Mesenchymal stem cell (in vitro differentiated cells and primary cell): ENCODE data around the gene TMEM185A.
"Not testable (repeated sequence)": the region's sequence is repeated elsewhere in the genome, so short reads cannot be mapped to it uniquely, and the experiment has no call there.

ENCODE experiments used
- DNase-seq: peaks from one replicate; pipeline ENCODE4 v3.0.0-alpha.2; 2013
- H2AFZ ChIP-seq: one replicate; pipeline ENCODE4 v1.6.1; 2013; ENCODE audit warnings: low read depth, mild to moderate bottlenecking, control low read depth, inconsistent platforms, low read length, moderate library complexity
- H2AK5ac ChIP-seq: 2 replicates; pipeline ENCODE4 v1.6.1; 2013; ENCODE audit warnings: low read length, moderate library complexity, mild to moderate bottlenecking, inconsistent platforms; ENCODE audit not compliant: severe bottlenecking
- H2BK120ac ChIP-seq: one replicate; pipeline ENCODE4 v1.6.1; 2013; ENCODE audit warnings: low read depth, mild to moderate bottlenecking, inconsistent platforms, low read length, moderate library complexity
- H2BK12ac ChIP-seq, 2 experiments: one replicate each; pipeline ENCODE4 v1.6.1; 2013; ENCODE audit warnings: inconsistent platforms in 2 of 2, low read length in 2 of 2, mild to moderate bottlenecking in 2 of 2, moderate library complexity in 2 of 2, control low read depth in 1 of 2
- H2BK15ac ChIP-seq: one replicate; pipeline ENCODE4 v1.6.1; 2013; ENCODE audit warnings: mild to moderate bottlenecking, low read depth, inconsistent platforms; ENCODE audit not compliant: poor library complexity, severe bottlenecking
- H2BK5ac ChIP-seq: 2 replicates; pipeline ENCODE4 v1.6.1; 2013; ENCODE audit warnings: low read depth, mild to moderate bottlenecking, low read length, control low read depth, inconsistent platforms; ENCODE audit not compliant: poor library complexity, severe bottlenecking
- H3K14ac ChIP-seq, 2 experiments: one replicate each; pipeline ENCODE4 v1.6.1; 2013; ENCODE audit warnings: inconsistent platforms in 2 of 2, low read length in 2 of 2, control low read depth in 1 of 2, mild to moderate bottlenecking in 1 of 2, moderate library complexity in 1 of 2
- H3K18ac ChIP-seq, 2 experiments: one replicate each; pipeline ENCODE4 v1.6.1; 2013; ENCODE audit warnings: inconsistent platforms in 2 of 2, low read length in 2 of 2, control low read depth in 1 of 2, low read depth in 1 of 2, mild to moderate bottlenecking in 1 of 2
- H3K23ac ChIP-seq, 2 experiments: one replicate each; pipeline ENCODE4 v1.6.1; 2013; ENCODE audit warnings: inconsistent platforms in 2 of 2, low read length in 2 of 2, mild to moderate bottlenecking in 2 of 2, moderate library complexity in 2 of 2, control low read depth in 1 of 2
- H3K27ac ChIP-seq: 2 replicates; pipeline ENCODE4 v1.5.1; 2013; ENCODE audit warnings: mild to moderate bottlenecking, moderate library complexity, low read length, control low read depth, inconsistent platforms; ENCODE audit not compliant: poor library complexity, severe bottlenecking
- H3K27me3 ChIP-seq, 2 experiments: 2 replicates each; pipeline versions ENCODE4 v1.6.1 to v1.7.0; 2013; ENCODE audit warnings: low read length in 2 of 2, mild to moderate bottlenecking in 2 of 2, moderate library complexity in 2 of 2, control low read depth in 1 of 2, inconsistent platforms in 1 of 2; ENCODE audit not compliant: control insufficient read depth in 1 of 2, insufficient read depth in 1 of 2
- H3K36me3 ChIP-seq, 2 experiments: 2 replicates each; pipeline versions ENCODE4 v1.6.1 to v1.7.0; 2013; ENCODE audit warnings: low read length in 2 of 2, control low read depth in 1 of 2, inconsistent platforms in 1 of 2, low read depth in 1 of 2, mild to moderate bottlenecking in 1 of 2; ENCODE audit not compliant: insufficient read depth in 2 of 2, control insufficient read depth in 1 of 2
- H3K4ac ChIP-seq, 2 experiments: one replicate each; pipeline ENCODE4 v1.6.1; 2013; ENCODE audit warnings: inconsistent platforms in 2 of 2, low read length in 2 of 2, mild to moderate bottlenecking in 2 of 2, moderate library complexity in 2 of 2, control low read depth in 1 of 2, low read depth in 1 of 2
- H3K4me1 ChIP-seq: 2 replicates; pipeline ENCODE4 v1.6.1; 2013; ENCODE audit warnings: low read depth, low read length, control low read depth; ENCODE audit not compliant: control insufficient read depth, insufficient read depth
- H3K4me2 ChIP-seq: 2 replicates; pipeline ENCODE4 v1.6.1; 2013; ENCODE audit warnings: low read length, mild to moderate bottlenecking, inconsistent platforms; ENCODE audit not compliant: poor library complexity, severe bottlenecking
- H3K4me3 ChIP-seq, 2 experiments: 2 replicates each; pipeline versions ENCODE4 v1.5.1 to v1.7.0; 2013; ENCODE audit warnings: low read length in 2 of 2, mild to moderate bottlenecking in 2 of 2, control low read depth in 1 of 2, low read depth in 1 of 2; ENCODE audit not compliant: insufficient read depth in 1 of 2
- H3K79me1 ChIP-seq: replicated peaks from 2 replicates; pipeline ENCODE4 v1.6.1; 2013; ENCODE audit warnings: mild to moderate bottlenecking, control low read depth, low read length, inconsistent platforms; ENCODE audit not compliant: poor library complexity, severe bottlenecking
- H3K9ac ChIP-seq: 2 replicates; pipeline ENCODE4 v1.7.0; 2013; ENCODE audit warnings: mild to moderate bottlenecking, low read length, moderate library complexity
- H3K9me3 ChIP-seq: 2 replicates; pipeline ENCODE4 v1.7.0; 2013; ENCODE audit warnings: mild to moderate bottlenecking, low read length; ENCODE audit not compliant: control insufficient read depth
- H4K8ac ChIP-seq: one replicate; pipeline ENCODE4 v1.6.1; 2013; ENCODE audit warnings: inconsistent platforms, mild to moderate bottlenecking, low read length, moderate library complexity
- H4K91ac ChIP-seq: one replicate; pipeline ENCODE4 v1.6.1; 2013; ENCODE audit warnings: mild to moderate bottlenecking, low read length, inconsistent platforms
- WGBS: methylation state at CpG from one replicate; pipeline ENCODE4 v1.1.7; 2013; ENCODE audit warnings: mixed read lengths; 5-methylcytosine and 5-hydroxymethylcytosine counted together

The TMEM185A gene

GRCh38 chrX:149546962-149547361, 84.6 kb downstream of the TMEM185A start:
- H3K27ac ChIP-seq, H3K4ac ChIP-seq, H3K14ac ChIP-seq, H3K9me3 ChIP-seq, H2BK12ac ChIP-seq, H3K23ac ChIP-seq, H3K4me2 ChIP-seq, H3K36me3 ChIP-seq, H3K4me1 ChIP-seq, H2BK120ac ChIP-seq, H2BK15ac ChIP-seq, H3K18ac ChIP-seq, H2BK5ac ChIP-seq, H3K4me3 ChIP-seq, H4K91ac ChIP-seq, H2AK5ac ChIP-seq, H3K9ac ChIP-seq, H2AFZ ChIP-seq, H3K27me3 ChIP-seq, DNase-seq, H3K79me1 ChIP-seq, H4K8ac ChIP-seq: not testable (repeated sequence)
- no CpG with 5 or more reads among the region's 1 CpG for WGBS
